GM12864 (cell line): ENCODE data around the gene ITGB7.

Experiments
- DNase-seq: peaks from one replicate; pipeline ENCODE4 v3.0.0-alpha.2; 2011; ENCODE audit warnings: low read depth
- H3K4me3 ChIP-seq: 2 replicates; pipeline ENCODE4 v1.5.1; 2011; ENCODE audit warnings: mild to moderate bottlenecking, low read depth, low read length, control low read depth
- TF ChIP-seq, protein P1 (sequence below): IDR thresholded peaks from 2 replicates; pipeline ENCODE4 v1.5.1; 2011; ENCODE audit warnings: low read depth, mild to moderate bottlenecking, moderate library complexity, low read length, control low read depth, inconsistent platforms; ENCODE audit errors: missing control alignments

The ITGB7 gene

GRCh38 chr12:53215497-53215896 lies 8.4 kb upstream of the ITGB7 start:
- H3K4me3 ChIP-seq = no peak overlapping the region
- TF ChIP-seq, protein P1, sequence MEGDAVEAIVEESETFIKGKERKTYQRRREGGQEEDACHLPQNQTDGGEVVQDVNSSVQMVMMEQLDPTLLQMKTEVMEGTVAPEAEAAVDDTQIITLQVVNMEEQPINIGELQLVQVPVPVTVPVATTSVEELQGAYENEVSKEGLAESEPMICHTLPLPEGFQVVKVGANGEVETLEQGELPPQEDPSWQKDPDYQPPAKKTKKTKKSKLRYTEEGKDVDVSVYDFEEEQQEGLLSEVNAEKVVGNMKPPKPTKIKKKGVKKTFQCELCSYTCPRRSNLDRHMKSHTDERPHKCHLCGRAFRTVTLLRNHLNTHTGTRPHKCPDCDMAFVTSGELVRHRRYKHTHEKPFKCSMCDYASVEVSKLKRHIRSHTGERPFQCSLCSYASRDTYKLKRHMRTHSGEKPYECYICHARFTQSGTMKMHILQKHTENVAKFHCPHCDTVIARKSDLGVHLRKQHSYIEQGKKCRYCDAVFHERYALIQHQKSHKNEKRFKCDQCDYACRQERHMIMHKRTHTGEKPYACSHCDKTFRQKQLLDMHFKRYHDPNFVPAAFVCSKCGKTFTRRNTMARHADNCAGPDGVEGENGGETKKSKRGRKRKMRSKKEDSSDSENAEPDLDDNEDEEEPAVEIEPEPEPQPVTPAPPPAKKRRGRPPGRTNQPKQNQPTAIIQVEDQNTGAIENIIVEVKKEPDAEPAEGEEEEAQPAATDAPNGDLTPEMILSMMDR = no peak
- no peak for DNase-seq

DNA sequence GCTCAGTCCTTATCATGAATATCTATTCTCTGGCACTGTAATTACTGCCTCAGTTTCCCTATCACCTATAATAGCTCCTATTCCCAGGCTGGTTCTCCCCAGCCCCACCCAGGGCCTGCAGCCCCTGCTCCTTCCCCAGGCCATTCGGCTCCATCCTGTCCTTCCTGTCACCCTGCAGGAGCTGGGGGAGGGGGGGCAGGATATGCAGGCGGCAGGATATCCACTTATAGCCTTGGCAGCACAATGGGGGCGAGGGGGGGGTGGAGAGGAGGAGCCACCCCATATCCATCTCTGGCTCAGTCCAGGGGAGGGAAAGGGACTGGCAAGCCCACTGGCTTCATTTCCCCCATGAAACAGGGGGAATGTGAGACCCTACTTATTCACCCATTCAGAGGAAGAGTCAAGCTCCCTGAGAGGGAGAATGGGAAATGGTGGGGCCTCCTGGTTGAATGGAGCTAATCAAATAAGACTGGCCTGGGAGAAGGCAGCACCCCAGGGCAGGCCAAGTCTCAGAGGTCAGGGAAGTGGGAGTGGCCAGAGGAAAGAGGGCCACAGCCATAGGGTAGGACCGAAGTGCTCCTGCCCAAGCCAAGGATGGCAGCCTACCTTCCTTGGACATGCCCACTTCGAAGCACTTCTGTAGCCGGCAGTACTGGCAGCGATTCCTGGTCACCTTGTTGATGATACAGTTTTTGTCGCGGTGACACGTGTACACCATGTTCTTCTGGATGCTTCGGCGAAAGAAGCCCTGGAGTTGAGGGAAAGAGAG lies 7.8 kb upstream of the ITGB7 start:
- no peak for DNase-seq
- no peak overlapping the region for H3K4me3 ChIP-seq
- TF ChIP-seq, protein P1 = no peak

- no peak for DNase-seq
- TF ChIP-seq, protein P1 = no peak
- no peak overlapping the region for H3K4me3 ChIP-seq
Measured at GRCh38 chr12:53214221-53214620, 7.2 kb upstream of the ITGB7 start.

- no peak for DNase-seq
- TF ChIP-seq, protein P1 = peak; percentile 94
- no peak overlapping the region for H3K4me3 ChIP-seq
Measured at GRCh38 chr12:53213348-53213747, 6.3 kb upstream of the ITGB7 start.

- TF ChIP-seq, protein P1 = no peak
- DNase-seq = no peak
- H3K4me3 ChIP-seq = no peak overlapping the region
Measured at GRCh38 chr12:53212931-53213330, 5.9 kb upstream of the ITGB7 start.

DNA sequence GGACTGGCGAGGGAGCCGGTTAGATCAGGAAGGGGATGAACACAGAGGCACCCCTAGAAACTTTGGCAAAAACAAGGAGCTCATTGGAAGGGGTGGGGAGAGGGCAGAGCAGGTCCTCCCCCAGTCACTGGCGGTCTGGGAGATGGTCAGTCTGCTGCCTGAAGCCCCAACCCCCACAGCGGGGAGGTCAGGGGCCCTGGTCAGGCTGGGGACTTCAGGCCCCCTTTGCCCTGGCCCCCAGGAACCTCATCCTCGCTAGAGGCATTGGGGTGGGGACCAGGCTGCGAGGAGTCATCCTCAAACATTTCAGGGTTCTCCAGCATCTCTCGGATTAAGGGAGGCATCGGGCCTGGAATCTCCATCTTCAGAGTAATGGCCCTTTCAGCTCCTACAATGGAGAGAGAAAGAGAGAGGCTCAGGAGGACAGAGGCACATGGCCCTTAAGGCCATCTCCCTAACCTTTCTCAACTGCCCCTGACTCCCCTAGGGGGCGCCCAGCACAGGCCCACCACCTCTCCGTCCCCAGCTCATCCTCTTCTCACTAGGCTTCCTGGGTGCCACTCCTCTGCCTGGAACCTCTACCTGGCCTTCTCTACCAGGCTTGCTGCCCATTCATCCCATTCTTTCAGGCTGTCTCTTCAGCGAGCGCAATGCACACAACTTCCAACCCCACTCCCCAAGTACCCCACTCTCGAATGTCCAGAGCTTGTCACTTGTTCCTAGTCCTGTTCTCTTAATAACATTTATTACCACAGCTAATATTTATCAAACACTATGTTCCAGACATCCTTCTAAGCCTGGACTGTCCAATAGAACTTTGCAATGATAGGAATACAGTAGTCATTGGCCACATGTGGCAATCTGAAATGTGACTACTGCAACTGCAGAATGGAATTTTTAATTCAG lies 4.7 kb upstream of the ITGB7 start:
- H3K4me3 ChIP-seq = no peak overlapping the region

More for the DNA sequence above, 4.7 kb upstream of the ITGB7 start:
- TF ChIP-seq, protein P1 = peak; percentile 66
- no peak for DNase-seq
